AG09319 (cell line): ENCODE measurements around the gene MOB2.

Experiments
- DNase-seq: peaks from one replicate; pipeline ENCODE4 v3.0.0-alpha.2; 2010; ENCODE audit warnings: low read depth; ENCODE audit errors: extremely low read depth
- TF ChIP-seq, protein P1 (sequence below): IDR thresholded peaks from 2 replicates; pipeline ENCODE4 v1.5.1; 2011; ENCODE audit warnings: low read depth, mild to moderate bottlenecking, inconsistent platforms, low read length, moderate library complexity

Gene MOB2

GRCh38 chr11:1472180-1473005 is 14.2 kb downstream of the MOB2 start:
- no peak for DNase-seq
- TF ChIP-seq, protein P1, sequence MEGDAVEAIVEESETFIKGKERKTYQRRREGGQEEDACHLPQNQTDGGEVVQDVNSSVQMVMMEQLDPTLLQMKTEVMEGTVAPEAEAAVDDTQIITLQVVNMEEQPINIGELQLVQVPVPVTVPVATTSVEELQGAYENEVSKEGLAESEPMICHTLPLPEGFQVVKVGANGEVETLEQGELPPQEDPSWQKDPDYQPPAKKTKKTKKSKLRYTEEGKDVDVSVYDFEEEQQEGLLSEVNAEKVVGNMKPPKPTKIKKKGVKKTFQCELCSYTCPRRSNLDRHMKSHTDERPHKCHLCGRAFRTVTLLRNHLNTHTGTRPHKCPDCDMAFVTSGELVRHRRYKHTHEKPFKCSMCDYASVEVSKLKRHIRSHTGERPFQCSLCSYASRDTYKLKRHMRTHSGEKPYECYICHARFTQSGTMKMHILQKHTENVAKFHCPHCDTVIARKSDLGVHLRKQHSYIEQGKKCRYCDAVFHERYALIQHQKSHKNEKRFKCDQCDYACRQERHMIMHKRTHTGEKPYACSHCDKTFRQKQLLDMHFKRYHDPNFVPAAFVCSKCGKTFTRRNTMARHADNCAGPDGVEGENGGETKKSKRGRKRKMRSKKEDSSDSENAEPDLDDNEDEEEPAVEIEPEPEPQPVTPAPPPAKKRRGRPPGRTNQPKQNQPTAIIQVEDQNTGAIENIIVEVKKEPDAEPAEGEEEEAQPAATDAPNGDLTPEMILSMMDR = no peak

- DNase-seq = no peak
- TF ChIP-seq, protein P1 = no peak
Measured at GRCh38 chr11:1471736-1472135, 14.8 kb downstream of the MOB2 start.

- TF ChIP-seq, protein P1 = no peak
- DNase-seq = no peak
Measured at GRCh38 chr11:1470681-1471611, 15.6 kb downstream of the MOB2 start.

DNA sequence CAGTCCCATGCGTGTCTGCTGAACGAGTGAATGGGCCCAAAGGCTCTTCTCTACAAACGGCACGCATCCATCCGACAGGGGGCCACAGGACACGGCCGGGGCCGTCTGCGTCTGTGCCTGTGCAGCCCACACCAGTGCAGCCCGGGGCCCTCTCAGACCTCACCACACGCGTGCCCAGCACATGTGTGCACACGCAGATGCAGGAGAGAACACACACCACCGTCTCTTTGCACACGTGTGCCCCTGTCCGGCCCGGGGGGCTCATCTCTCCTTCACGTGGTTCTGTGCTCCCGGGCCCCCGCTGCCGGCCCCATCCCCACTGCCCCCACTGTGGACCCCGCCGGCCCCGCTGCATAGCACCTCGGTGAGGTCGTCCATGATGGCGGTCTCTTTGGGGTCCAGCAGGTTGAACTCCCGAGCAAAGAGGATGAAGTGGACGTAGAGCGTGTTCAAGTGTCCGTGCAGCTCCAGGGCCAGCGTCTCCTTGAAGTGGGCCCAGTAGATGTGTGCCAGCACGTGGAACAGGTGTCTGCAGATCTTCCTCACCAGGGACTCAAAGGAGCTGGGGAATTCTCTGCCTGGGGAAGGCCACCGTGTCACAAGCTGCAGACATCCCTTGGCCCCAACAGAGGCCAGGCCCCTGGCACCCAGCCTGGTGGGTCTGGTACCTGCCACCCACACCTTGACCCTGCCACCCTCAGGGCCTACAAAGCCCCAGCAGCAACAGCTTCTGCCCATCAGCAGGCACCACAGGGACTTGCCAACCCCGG is 16.5 kb downstream of the MOB2 start:
- DNase-seq = no peak
- TF ChIP-seq, protein P1 = no peak

GRCh38 chr11:1469287-1469910 is 17.2 kb downstream of the MOB2 start:
- no peak for DNase-seq
- TF ChIP-seq, protein P1 = no peak

DNA sequence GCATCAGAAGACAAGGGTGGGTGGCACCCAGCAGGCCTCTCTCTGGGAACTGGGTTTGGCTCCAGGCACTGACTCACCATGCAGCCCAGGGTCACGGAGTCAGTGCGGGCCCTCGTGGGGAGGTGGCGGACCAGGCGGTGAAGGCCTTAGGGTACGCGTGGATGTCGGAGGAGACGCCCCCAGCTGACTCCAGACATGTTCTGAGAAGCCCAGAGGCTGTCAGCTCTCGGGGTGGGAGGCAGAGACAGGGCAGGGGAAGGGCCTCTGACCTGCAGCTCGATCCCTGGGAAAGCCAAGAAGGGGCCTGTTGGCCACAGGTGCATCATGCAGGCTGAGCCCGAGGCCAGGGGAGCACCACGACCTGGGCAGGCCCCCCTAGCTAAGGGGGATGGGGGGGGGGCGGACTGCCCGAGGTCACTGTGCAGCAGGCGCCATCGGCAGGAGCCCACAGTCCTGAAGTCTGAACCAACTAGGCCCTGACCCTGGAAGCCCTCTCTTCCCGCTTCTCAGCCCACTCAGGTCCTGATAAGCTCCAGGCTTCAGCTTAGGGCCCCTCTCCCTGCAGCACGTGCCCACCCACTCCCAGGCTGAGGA is 18.0 kb downstream of the MOB2 start:
- DNase-seq = no peak
- TF ChIP-seq, protein P1 = no peak
